PC-3 (cell line): ENCODE measurements around the gene IDNK. TPM values are rescaled to one million over a fixed set of nuclear protein-coding genes. Genes with fewer than 3 reads are reported as not detected.

Experiments used
- ATAC-seq: fragments of 200-7000 bp; cut with Tn5 transposase; 2 replicates; pipeline ENCODE4 v1.9.1; 2020; ENCODE audit warnings: mild to moderate bottlenecking, moderate library complexity
- BruUV-seq: library from RNA; stranded (reverse); fragments of 400-500 nt; replicated peaks from 2 replicates; lab custom pipeline; 2021; lab: Mats Ljungman, UMichigan
- CTCF ChIA-PET: fragments of 300-600 bp; sonication (Branson Sonifier 250); formaldehyde crosslinking; loops from one replicate; lab custom pipeline; 2022; ENCODE audit warnings: antibody characterized with exemption; lab: Charles Lee
- POLR2A ChIA-PET: fragments of 300-600 bp; sonication (Branson Sonifier 250); formaldehyde crosslinking; loops from one replicate; lab custom pipeline; 2022; ENCODE audit warnings: antibody characterized with exemption; ENCODE audit not compliant: unreplicated experiment; lab: Charles Lee
- DNase-seq: peaks from one replicate; pipeline ENCODE4 v3.0.0-alpha.2; 2015
- H2AFZ ChIP-seq: fragments of 300-600 bp; sonication (generic); 2 replicates; pipeline ENCODE4 v1.6.0; 2016; ENCODE audit warnings: antibody characterized with exemption, low read length
- H3F3A ChIP-seq: fragments of 300-600 bp; sonication (generic); one replicate; pipeline ENCODE4 v1.6.0; 2017; ENCODE audit warnings: antibody characterized with exemption, low read length, control low read depth, mild to moderate bottlenecking; ENCODE audit not compliant: unreplicated experiment
- H3K27ac ChIP-seq: fragments of 300-600 bp; sonication (generic); 2 replicates; pipeline ENCODE4 v1.5.1; 2016; ENCODE audit warnings: mild to moderate bottlenecking, low read length
- H3K27me3 ChIP-seq: fragments of 300-600 bp; sonication (generic); 2 replicates; pipeline ENCODE4 v1.6.1; 2016; ENCODE audit warnings: low read length, mixed read lengths
- H3K36me3 ChIP-seq: fragments of 300-600 bp; sonication (generic); 2 replicates; pipeline ENCODE4 v1.6.1; 2016; ENCODE audit warnings: low read depth, mixed run types, low read length, mixed read lengths
- H3K4me1 ChIP-seq: fragments of 300-600 bp; sonication (generic); 2 replicates; pipeline ENCODE4 v1.5.1; 2016; ENCODE audit warnings: low read length; ENCODE audit not compliant: insufficient read depth
- H3K4me2 ChIP-seq: fragments of 300-600 bp; sonication (generic); 2 replicates; pipeline ENCODE4 v1.6.0; 2016; ENCODE audit warnings: low read length
- H3K4me3 ChIP-seq: fragments of 300-600 bp; sonication (generic); 2 replicates; pipeline ENCODE4 v1.5.1; 2016; ENCODE audit warnings: mild to moderate bottlenecking, low read length, mixed read lengths
- H3K79me2 ChIP-seq: fragments of 300-600 bp; sonication (generic); 2 replicates; pipeline ENCODE4 v1.6.1; 2017; ENCODE audit warnings: low read length, mixed read lengths
- H3K9ac ChIP-seq: fragments of 300-600 bp; sonication (generic); 2 replicates; pipeline ENCODE4 v1.6.0; 2016; ENCODE audit warnings: mild to moderate bottlenecking, low read length
- H3K9me2 ChIP-seq: fragments of 300-600 bp; sonication (generic); replicated peaks from 2 replicates; pipeline ENCODE4 v1.6.1; 2016; ENCODE audit warnings: mixed run types, low read length, mixed read lengths
- H3K9me3 ChIP-seq: fragments of 300-600 bp; sonication (generic); 2 replicates; pipeline ENCODE4 v1.6.1; 2016; ENCODE audit warnings: low read length, mixed read lengths
- H4K20me1 ChIP-seq: fragments of 300-600 bp; sonication (generic); 2 replicates; pipeline ENCODE4 v1.6.1; 2016; ENCODE audit warnings: low read length, mixed read lengths
- CTCF ChIP-seq: fragments of 300-600 bp; sonication (generic); conservative IDR thresholded peaks from 2 replicates; pipeline ENCODE4 v1.5.1; 2017; ENCODE audit warnings: antibody characterized with exemption, low read depth, mild to moderate bottlenecking, low read length
- EZH2 ChIP-seq: fragments of 300-600 bp; sonication (generic); IDR thresholded peaks from one replicate; pipeline ENCODE4 v1.6.1; 2017; ENCODE audit warnings: antibody characterized with exemption, mild to moderate bottlenecking, low read length; ENCODE audit not compliant: unreplicated experiment
- EZH2phosphoT487 ChIP-seq: fragments of 300-600 bp; sonication (generic); IDR thresholded peaks from 2 replicates; pipeline ENCODE4 v1.6.1; 2018; ENCODE audit warnings: mild to moderate bottlenecking, antibody characterized with exemption, low read length, borderline replicate concordance
- intact Hi-C: fragments of 100-400 bp; cut with micrococcal nuclease; formaldehyde crosslinking; loops from 2 replicates; pipeline ENCODE4 v1.9.0; 2023
- total RNA-seq: library from RNA; depleted of rRNA; stranded (reverse); fragments of >200 nt; gene quantifications from 2 replicates; pipeline ENCODE4 v1.2.3, GENCODE V29; 2014

IDNK gene
- total RNA-seq, 1 experiment from 2014 or later = 1.4 TPM

GRCh38 chr9:83656032-83656680, 33.2 kb downstream of the IDNK start:
- TF ChIP-seq EZH2phosphoT487 (no peak), EZH2 (no peak), CTCF (no peak)
- intact Hi-C loops = no loop called here
- DNase-seq = no peak
- Histone ChIP-seq H3K4me2 (no peak overlapping the region), H3K4me3 (no peak overlapping the region), H3F3A (no peaks in the 10 kb centered on the region), H3K9me2 (no peaks in the 10 kb centered on the region), H3K9me3 (no peaks in the 10 kb centered on the region), H3K9ac (no peak overlapping the region), H3K4me1 (no peaks in the 10 kb centered on the region), H3K79me2 (no peaks in the 10 kb centered on the region), H3K27me3 (no peaks in the 10 kb centered on the region), H3K27ac (no peak overlapping the region), H4K20me1 (no peaks in the 10 kb centered on the region), H3K36me3 (peaks cover 54% of the 10 kb centered on the region), H2AFZ (no peak overlapping the region)
- no peak for ATAC-seq
- ChIA-PET POLR2A (no interaction called here), CTCF (no interaction called here)
- no TSS peak for BruUV-seq

GRCh38 chr9:83656952-83657351, 34.0 kb downstream of the IDNK start:
- H3K4me3 ChIP-seq = no peak overlapping the region
- no peaks in the 10 kb centered on the region for H3K27me3 ChIP-seq
- H3K9me2 ChIP-seq = no peaks in the 10 kb centered on the region
- H3K9ac ChIP-seq = no peak overlapping the region
- no peak overlapping the region for H3K4me2 ChIP-seq
- H3K27ac ChIP-seq = no peak overlapping the region
- BruUV-seq = no TSS peak
- ChIA-PET CTCF (no interaction called here), POLR2A (no interaction called here)
- H3K79me2 ChIP-seq = no peaks in the 10 kb centered on the region
- TF ChIP-seq EZH2 = no peak
- no peak for TF ChIP-seq CTCF
- TF ChIP-seq EZH2phosphoT487 = no peak
- intact Hi-C loops = no loop called here
- H3K9me3 ChIP-seq = no peaks in the 10 kb centered on the region
- no peaks in the 10 kb centered on the region for H3F3A ChIP-seq
- H3K4me1 ChIP-seq = no peaks in the 10 kb centered on the region
- H4K20me1 ChIP-seq = no peaks in the 10 kb centered on the region
- H3K36me3 ChIP-seq = peaks cover 55% of the 10 kb centered on the region
- ATAC-seq (no peak), DNase-seq (no peak)
- no peak overlapping the region for H2AFZ ChIP-seq

DNA sequence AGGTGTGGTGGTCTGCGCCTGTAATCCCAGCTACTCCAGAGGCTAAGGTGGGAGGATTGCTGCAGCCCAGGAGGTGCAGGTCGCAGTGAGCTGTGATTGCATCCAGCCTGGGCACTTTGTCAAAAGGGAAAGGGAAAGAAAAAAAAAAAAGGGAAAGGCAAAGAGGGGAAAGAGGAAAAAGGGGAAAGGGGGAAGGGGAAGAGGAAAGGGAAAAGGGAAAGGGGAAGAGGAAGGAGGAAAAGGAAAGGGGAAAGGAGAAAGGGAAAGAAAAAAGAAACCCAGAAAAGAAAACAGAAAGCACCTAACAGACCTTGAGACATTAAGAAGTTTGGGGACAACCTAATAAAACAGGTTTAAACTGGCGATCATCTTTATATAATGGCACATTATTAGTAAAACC, 40.0 kb downstream of the IDNK start:
- H4K20me1 ChIP-seq = no peaks in the 10 kb centered on the region
- no peaks in the 10 kb centered on the region for H3F3A ChIP-seq
- H3K9ac ChIP-seq = no peak overlapping the region
- H3K36me3 ChIP-seq = peaks cover 61% of the 10 kb centered on the region
- TF ChIP-seq EZH2phosphoT487 (no peak), CTCF (no peak), EZH2 (no peak)
- no peak overlapping the region for H3K4me3 ChIP-seq
- no peaks in the 10 kb centered on the region for H3K9me3 ChIP-seq
- CTCF ChIA-PET = no interaction called here
- H2AFZ ChIP-seq = no peak overlapping the region
- POLR2A ChIA-PET = no interaction called here
- H3K27me3 ChIP-seq = no peaks in the 10 kb centered on the region
- no peak overlapping the region for H3K27ac ChIP-seq
- intact Hi-C loops = no loop called here
- no peaks in the 10 kb centered on the region for H3K4me1 ChIP-seq
- ATAC-seq = no peak
- no peak for DNase-seq
- no peaks in the 10 kb centered on the region for H3K9me2 ChIP-seq
- no TSS peak for BruUV-seq
- no peak overlapping the region for H3K4me2 ChIP-seq
- H3K79me2 ChIP-seq = no peaks in the 10 kb centered on the region
